PFSK-1 (cell line): Measurements from ENCODE around the gene KIAA1755.

ENCODE experiments used
- POLR2AphosphoS5 ChIP-seq: IDR thresholded peaks from 2 replicates; pipeline ENCODE4 v1.6.1; 2012; ENCODE audit warnings: low read depth, mild to moderate bottlenecking, control low read depth, low read length, moderate library complexity
- REST ChIP-seq, 2 experiments: IDR thresholded peaks; 2 replicates each; pipeline versions ENCODE4 v1.6.1 to v1.8.0; 2011 to 2012; ENCODE audit warnings: low read depth in 2 of 2, low read length in 2 of 2, control low read depth in 1 of 2, inconsistent platforms in 1 of 2, mild to moderate bottlenecking in 1 of 2, moderate library complexity in 1 of 2; ENCODE audit not compliant: insufficient read depth in 1 of 2
- SIN3A ChIP-seq: IDR thresholded peaks from 2 replicates; pipeline ENCODE4 v1.6.1; 2012; ENCODE audit warnings: mild to moderate bottlenecking, low read length, moderate library complexity, borderline replicate concordance; ENCODE audit not compliant: insufficient read depth
- TAF1 ChIP-seq: IDR thresholded peaks from 2 replicates; pipeline ENCODE4 v1.6.1; 2012; ENCODE audit warnings: low read length, control low read depth, borderline replicate concordance; ENCODE audit not compliant: insufficient read depth

- no peak for TF ChIP-seq REST (IDR thresholded peaks at IDR 0.05; ENCODE audit: insufficient read depth in 1 of 2, low read depth in 2 of 2, low read length in 2 of 2)
- no peak for TF ChIP-seq POLR2AphosphoS5
- no peak for TF ChIP-seq TAF1
- no peak for TF ChIP-seq SIN3A
Measured at GRCh38 chr20:38187517-38187916, 73.0 kb downstream of the KIAA1755 start.
